CD4-positive, alpha-beta T cell (primary cell): ENCODE data around the gene PIN4. TPM values are rescaled to one million over a fixed set of nuclear protein-coding genes. Genes with fewer than 3 reads are reported as not detected.

Experiments used
- ATAC-seq: fragments of 200-7000 bp; cut with Tn5 transposase; one replicate; pipeline ENCODE4 v1.10.0; 2022; ENCODE audit warnings: mild to moderate bottlenecking; ENCODE audit not compliant: poor library complexity
- CTCF ChIA-PET: fragments of 350-600 bp; sonication (Branson Sonifier 250); formaldehyde crosslinking; loops from one replicate; lab custom pipeline; 2021; ENCODE audit warnings: antibody characterized with exemption, inconsistent platforms; lab: Charles Lee
- POLR2A ChIA-PET: fragments of 350-600 bp; sonication (Branson Sonifier 250); formaldehyde crosslinking; loops from one replicate; lab custom pipeline; 2021; ENCODE audit warnings: antibody characterized with exemption, inconsistent platforms; lab: Charles Lee
- DNase-seq, 14 experiments: peaks; one replicate each; pipeline ENCODE4 v3.0.0-alpha.2; 2013 to 2020; ENCODE audit warnings: mixed read lengths in 2 of 14
- H3K27ac ChIP-seq, 2 donors: one replicate each; pipeline versions ENCODE4 v1.5.1 to v1.7.0; 2013; ENCODE audit warnings: low read length in 2 of 2, low read depth in 1 of 2, mild to moderate bottlenecking in 1 of 2
- H3K27me3 ChIP-seq, 2 experiments: 1 replicate in 1 of 2; 2 replicates in 1 of 2; pipeline versions ENCODE4 v1.6.1 to v1.7.0; 2013; ENCODE audit warnings: low read length in 2 of 2, control low read depth in 1 of 2, mild to moderate bottlenecking in 1 of 2, moderate library complexity in 1 of 2; ENCODE audit not compliant: insufficient read depth in 2 of 2, control insufficient read depth in 1 of 2
- H3K36me3 ChIP-seq: one replicate; pipeline ENCODE4 v1.6.1; 2013; ENCODE audit warnings: low read length, control low read depth; ENCODE audit not compliant: insufficient read depth
- H3K4me1 ChIP-seq: one replicate; pipeline ENCODE4 v1.6.1; 2013; ENCODE audit warnings: low read length, control low read depth; ENCODE audit not compliant: insufficient read depth
- H3K4me3 ChIP-seq: one replicate; pipeline ENCODE4 v1.5.1; 2013; ENCODE audit warnings: mild to moderate bottlenecking, low read length, moderate library complexity
- H3K9me3 ChIP-seq, 2 experiments: 1 replicate in 1 of 2; 2 replicates in 1 of 2; pipeline versions ENCODE4 v1.6.1 to v1.7.0; 2013; ENCODE audit warnings: low read length in 2 of 2, mild to moderate bottlenecking in 2 of 2, control low read depth in 1 of 2, moderate library complexity in 1 of 2; ENCODE audit not compliant: control insufficient read depth in 1 of 2, insufficient read depth in 1 of 2
- H3K27ac Mint-ChIP-seq: one replicate; pipeline ENCODE4 v1.8.0; 2020; ENCODE audit warnings: mixed read lengths
- H3K27me3 Mint-ChIP-seq: one replicate; pipeline ENCODE4 v1.8.0; 2021; ENCODE audit warnings: mixed read lengths
- H3K36me3 Mint-ChIP-seq: one replicate; pipeline ENCODE4 v1.8.0; 2021; ENCODE audit warnings: low read depth, mixed read lengths
- H3K4me1 Mint-ChIP-seq: one replicate; pipeline ENCODE4 v1.8.0; 2021; ENCODE audit warnings: low read depth, mixed read lengths
- H3K4me3 Mint-ChIP-seq: one replicate; pipeline ENCODE4 v1.8.0; 2020; ENCODE audit warnings: mild to moderate bottlenecking, mixed read lengths
- H3K9me3 Mint-ChIP-seq: one replicate; pipeline ENCODE4 v1.8.0; 2020; ENCODE audit warnings: mixed read lengths
- intact Hi-C, 2 experiments: fragments of 100-400 bp; cut with DNase I in 1 of 2; cut with micrococcal nuclease in 1 of 2; formaldehyde crosslinking; loops; one replicate each; pipeline versions ENCODE4 v1.15.1 to v1.9.0; 2023 to 2025; cut with DNase I, micrococcal nuclease
- total RNA-seq, 174 experiments: library from RNA in 2 of 174; stranded (reverse) in 2 of 174; gene quantifications; one replicate each; pipeline ENCODE4 v1.2.3 and lab custom pipeline; 2021 to 2026
- TF ChIP-seq, protein P1 (sequence below): fragments of 200-600 bp; IDR thresholded peaks from one replicate; pipeline ENCODE4 v1.8.0; 2022; ENCODE audit warnings: antibody characterized with exemption, mild to moderate bottlenecking

The PIN4 gene
- total RNA-seq, 2 experiments from 2014 or later, result 0.92 to 1.2 TPM

DNA sequence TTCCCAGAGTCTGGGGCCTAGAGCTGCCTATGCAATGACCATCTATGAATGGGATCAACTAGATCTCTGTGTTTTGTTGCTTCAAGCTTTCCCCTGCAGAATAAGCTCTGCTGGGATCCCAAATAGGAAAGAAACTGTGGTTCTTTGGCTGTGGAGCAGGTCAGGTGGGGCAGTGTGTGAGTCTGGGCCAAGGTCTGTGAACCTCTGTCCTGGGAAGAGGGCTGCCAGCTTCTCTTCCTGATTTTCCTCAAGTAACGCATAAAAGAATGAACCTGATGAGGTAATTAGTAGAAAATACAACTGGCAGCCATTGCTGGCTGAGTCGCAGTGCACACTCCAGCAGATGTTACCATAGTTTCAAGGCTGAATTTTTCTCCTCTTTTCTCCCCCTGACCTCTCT is 4.6 kb upstream of the PIN4 start:
- peaks cover 11% of the 10 kb centered on the region for H3K4me1 Mint-ChIP-seq
- Histone ChIP-seq H3K9me3 (no peaks in the 10 kb centered on the region), H3K4me1 (peaks cover 10% of the 10 kb centered on the region), H3K4me3 (no peak overlapping the region), H3K36me3 (no peaks in the 10 kb centered on the region), H3K27me3 (no peaks in the 10 kb centered on the region), H3K27ac (no peak overlapping the region)
- CTCF ChIA-PET, result no interaction called here
- H3K27me3 Mint-ChIP-seq, result no peaks in the 10 kb centered on the region
- DNase-seq (no peak), ATAC-seq (no peak)
- no peaks in the 10 kb centered on the region for H3K9me3 Mint-ChIP-seq
- no peak overlapping the region for H3K4me3 Mint-ChIP-seq
- H3K36me3 Mint-ChIP-seq, result no peaks in the 10 kb centered on the region
- intact Hi-C loops, result no loop called here
- H3K27ac Mint-ChIP-seq, result no peak overlapping the region
- TF ChIP-seq, protein P1, sequence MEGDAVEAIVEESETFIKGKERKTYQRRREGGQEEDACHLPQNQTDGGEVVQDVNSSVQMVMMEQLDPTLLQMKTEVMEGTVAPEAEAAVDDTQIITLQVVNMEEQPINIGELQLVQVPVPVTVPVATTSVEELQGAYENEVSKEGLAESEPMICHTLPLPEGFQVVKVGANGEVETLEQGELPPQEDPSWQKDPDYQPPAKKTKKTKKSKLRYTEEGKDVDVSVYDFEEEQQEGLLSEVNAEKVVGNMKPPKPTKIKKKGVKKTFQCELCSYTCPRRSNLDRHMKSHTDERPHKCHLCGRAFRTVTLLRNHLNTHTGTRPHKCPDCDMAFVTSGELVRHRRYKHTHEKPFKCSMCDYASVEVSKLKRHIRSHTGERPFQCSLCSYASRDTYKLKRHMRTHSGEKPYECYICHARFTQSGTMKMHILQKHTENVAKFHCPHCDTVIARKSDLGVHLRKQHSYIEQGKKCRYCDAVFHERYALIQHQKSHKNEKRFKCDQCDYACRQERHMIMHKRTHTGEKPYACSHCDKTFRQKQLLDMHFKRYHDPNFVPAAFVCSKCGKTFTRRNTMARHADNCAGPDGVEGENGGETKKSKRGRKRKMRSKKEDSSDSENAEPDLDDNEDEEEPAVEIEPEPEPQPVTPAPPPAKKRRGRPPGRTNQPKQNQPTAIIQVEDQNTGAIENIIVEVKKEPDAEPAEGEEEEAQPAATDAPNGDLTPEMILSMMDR, result no peak
- POLR2A ChIA-PET, result no interaction called here

GRCh38 chrX:72180539-72180938 is 1.0 kb upstream of the PIN4 start:
- H3K4me1 ChIP-seq, result peaks cover 17% of the 10 kb centered on the region
- H3K4me1 Mint-ChIP-seq, result peaks cover 16% of the 10 kb centered on the region
- POLR2A ChIA-PET, result interaction anchor here (1.2 to 2.4 kb wide), 8 partner anchors 11 to 1035 kb away, joined by 3 to 33 read pairs (median 4); partner anchors contain the start of genes ERCC6L, NAP1L2, RPS4X and TAF1
- no peak overlapping the region for H3K27ac ChIP-seq
- ATAC-seq, result no peak
- H3K36me3 Mint-ChIP-seq, result peaks cover 5% of the 10 kb centered on the region
- no peaks in the 10 kb centered on the region for H3K27me3 Mint-ChIP-seq
- no peaks in the 10 kb centered on the region for H3K9me3 Mint-ChIP-seq
- TF ChIP-seq, protein P1, result no peak
- no peaks in the 10 kb centered on the region for H3K27me3 ChIP-seq
- intact Hi-C loops, result loop anchor here (2.0 to 10.0 kb wide), 4 partner anchors 58 to 1764 kb away; partner anchors contain the start of genes RPS4X (in 2 of the 2) and ERCC6L (in 1 of the 2)
- peaks cover 3% of the 10 kb centered on the region for H3K36me3 ChIP-seq
- no peak for DNase-seq
- peak overlapping the region; percentile 56 for H3K4me3 Mint-ChIP-seq
- no peaks in the 10 kb centered on the region for H3K9me3 ChIP-seq
- peak overlapping the region; percentile 76 for H3K4me3 ChIP-seq
- H3K27ac Mint-ChIP-seq, result no peak overlapping the region
- CTCF ChIA-PET, result interaction anchor here (1.7 kb wide), 1 partner anchor 54 kb away, joined by 5 read pairs; no protein-coding TSS in a partner anchor

- DNase-seq, result no peak
- no peaks in the 10 kb centered on the region for H3K27me3 ChIP-seq
- TF ChIP-seq, protein P1, result no peak
These were observed 1.4 kb downstream of the PIN4 start for GRCh38 chrX:72182924-72183323.

More at GRCh38 chrX:72182924-72183323, 1.4 kb downstream of the PIN4 start:
- Mint-ChIP-seq H3K27ac (no peak overlapping the region), H3K4me3 (no peak overlapping the region), H3K27me3 (no peaks in the 10 kb centered on the region), H3K36me3 (peaks cover 12% of the 10 kb centered on the region), H3K4me1 (peaks cover 19% of the 10 kb centered on the region), H3K9me3 (no peaks in the 10 kb centered on the region)
- no peak overlapping the region for H3K27ac ChIP-seq
- no peaks in the 10 kb centered on the region for H3K9me3 ChIP-seq
- H3K4me1 ChIP-seq, result peaks cover 17% of the 10 kb centered on the region
- H3K4me3 ChIP-seq, result no peak overlapping the region
- CTCF ChIA-PET, result no interaction called here
- intact Hi-C loops, result loop anchor here in 1 of 2 experiments (5.0 to 10.0 kb wide), 2 partner anchors 94 to 1762 kb away; partner anchors contain the start of gene RPS4X
- ATAC-seq, result no peak
- peaks cover 5% of the 10 kb centered on the region for H3K36me3 ChIP-seq
- POLR2A ChIA-PET, result interaction anchor here (2.4 kb wide), 1 partner anchor 94 kb away, joined by 33 read pairs; the partner anchor contains the start of gene RPS4X
